ENCODE results near the gene SFR1.
A peak's percentile ranks its signal among the peaks of the same experiment; 100 is the strongest.
"Not testable (repeated sequence)": the region's sequence is repeated elsewhere in the genome, so short reads cannot be mapped to it uniquely, and the experiment has no call there.

SFR1 gene

DNA sequence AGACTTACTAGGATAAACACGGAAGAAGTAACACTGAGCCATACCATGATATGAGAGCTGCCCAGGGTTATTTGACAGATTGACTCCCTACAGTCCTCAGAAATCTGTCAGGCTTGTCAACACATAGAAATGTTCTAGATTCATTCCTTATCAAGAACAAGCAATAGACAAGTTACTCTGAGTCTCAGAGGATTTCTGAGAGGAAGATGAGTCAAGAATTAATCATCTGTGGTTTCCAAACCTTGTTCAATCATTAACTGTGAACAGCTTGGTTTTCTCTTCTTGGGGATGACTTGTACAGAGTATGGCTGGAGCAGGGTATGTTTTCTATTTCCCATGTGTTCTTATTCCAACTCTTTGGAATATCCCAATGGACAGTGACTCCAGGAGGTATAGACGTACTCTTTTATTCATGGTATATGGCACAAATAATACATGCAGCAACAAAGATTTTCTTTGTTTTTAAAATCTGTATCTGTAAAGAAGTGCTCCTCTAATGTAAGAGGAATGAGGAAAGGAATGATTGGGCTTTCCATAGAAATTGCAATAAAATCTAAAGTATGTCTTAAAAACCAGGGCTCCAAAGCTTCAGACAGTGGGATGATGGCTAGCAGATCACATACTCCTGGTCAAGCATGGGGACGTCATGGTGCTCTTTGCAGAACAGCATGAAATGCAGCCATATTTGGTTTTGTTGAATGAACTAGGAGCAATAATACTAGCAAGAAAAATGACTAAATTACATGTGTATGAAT is 11.9 kb upstream of the SFR1 start:
- DNase-seq: no peak

DNA sequence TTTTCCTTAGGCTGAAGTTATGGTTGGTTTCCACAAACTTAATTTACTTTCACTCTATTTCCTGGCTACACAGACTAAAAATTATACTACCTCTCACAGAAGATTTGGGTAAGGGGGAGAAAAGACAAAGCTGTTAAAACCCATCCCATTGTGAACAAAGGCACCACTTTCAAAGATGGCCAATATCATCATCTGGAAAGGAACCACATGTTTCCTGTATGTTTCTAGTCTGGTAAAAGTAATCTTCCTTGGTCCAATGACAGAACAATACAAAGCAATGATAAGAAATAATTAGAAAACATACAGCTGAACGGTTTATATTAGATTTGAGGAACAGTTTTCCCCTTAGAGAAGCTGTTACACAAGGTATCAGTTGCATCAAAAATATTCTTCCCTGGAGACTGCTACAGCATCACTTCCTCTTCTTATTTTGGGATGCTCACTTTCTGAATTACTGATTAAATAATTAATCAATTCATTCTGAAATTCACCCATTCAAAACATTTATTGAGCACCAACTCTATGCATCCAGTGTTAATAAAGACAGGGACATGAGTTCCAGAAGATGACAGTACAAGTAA is 8.5 kb upstream of the SFR1 start:
- DNase-seq: no peak

DNA sequence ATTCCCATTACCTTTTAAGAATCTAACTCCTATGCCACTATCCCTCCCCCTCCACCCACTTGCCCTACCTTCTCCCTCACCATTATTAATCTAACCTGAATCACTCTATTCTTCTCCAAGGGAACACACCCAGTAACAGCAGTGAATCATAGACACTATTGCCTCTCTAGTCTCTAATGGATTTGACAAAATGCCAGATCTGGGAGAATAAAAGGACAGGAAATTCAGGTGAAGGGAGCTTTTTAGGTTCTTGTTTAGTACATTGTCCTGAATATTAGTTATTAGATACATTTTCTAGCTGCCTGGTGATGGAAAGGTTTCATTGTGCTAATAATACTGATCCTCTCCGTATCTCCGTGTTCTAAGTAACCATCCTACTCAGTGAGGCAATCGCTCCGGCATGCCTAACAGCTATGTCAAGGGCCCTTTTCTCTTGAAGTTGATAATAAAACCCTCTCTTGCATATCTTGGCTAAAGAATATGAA is 4.1 kb upstream of the SFR1 start:
- DNase-seq: no peak

DNA sequence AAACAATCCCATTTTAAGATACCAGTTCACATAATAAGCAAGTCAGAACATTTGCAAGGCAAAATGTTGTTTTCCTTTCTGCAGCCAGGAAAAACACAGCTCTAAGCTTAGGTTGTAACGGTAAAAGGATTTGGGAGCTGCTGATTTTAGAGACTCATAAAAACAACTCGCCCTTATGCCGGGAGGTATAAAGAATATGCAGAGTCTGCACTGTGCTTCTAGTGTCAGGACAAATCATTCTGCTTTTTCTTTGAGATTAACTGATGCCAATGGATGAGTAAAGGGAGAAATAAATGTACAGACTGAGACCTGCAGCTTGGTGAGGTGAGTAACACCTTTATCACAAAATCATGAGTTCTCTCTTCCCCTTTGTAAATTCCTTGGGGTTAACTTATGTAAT is 2.0 kb upstream of the SFR1 start:
- no peak for DNase-seq

DNA sequence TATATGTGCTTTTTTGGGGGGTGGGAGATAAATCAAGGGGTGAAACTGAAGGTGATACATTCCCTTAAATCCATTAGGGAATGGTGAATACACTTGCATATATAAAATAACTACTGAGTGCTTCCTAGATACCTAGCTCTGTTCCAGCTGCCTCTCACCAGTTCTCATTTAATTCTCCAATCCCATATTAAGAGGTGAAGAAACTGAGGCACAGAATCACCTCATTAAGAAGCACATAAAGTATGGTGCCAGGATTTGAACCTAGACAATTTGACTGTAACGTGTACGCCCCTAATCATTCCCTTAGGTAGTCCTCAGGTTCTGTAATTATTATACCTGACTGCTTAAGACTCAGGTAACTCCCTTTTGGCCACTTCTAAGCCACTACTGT is 1.5 kb upstream of the SFR1 start:
- no peak for DNase-seq

DNA sequence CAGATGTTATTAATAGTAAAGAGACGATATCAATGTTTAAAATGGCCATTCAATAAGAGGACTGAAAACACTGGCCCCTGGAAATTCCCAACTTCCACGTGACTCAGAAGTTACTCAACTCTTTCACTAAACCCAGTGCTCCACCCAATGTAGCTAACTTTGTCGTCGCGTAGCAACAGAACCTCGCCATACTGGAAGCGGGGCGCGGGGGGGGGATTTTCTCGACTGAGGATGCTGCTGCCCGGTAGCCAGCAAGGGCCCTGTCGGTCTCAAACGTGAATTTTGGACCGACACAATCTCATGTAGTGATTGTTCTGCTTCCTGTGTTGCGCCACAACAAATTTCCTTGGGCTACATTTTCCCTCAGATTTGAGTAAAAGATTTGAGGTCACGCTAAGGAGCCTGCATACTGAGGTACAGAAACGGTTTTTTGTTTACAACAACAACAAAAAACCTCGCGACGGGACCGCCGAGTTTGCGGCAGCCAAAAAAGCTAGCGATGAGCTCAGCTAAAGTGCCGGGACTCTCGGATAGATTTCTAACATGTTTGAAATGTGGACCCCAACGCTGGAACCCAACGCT is 977 bp upstream of the SFR1 start:
- DNase-seq: peak; percentile 72 to 88 (median 84)

DNA sequence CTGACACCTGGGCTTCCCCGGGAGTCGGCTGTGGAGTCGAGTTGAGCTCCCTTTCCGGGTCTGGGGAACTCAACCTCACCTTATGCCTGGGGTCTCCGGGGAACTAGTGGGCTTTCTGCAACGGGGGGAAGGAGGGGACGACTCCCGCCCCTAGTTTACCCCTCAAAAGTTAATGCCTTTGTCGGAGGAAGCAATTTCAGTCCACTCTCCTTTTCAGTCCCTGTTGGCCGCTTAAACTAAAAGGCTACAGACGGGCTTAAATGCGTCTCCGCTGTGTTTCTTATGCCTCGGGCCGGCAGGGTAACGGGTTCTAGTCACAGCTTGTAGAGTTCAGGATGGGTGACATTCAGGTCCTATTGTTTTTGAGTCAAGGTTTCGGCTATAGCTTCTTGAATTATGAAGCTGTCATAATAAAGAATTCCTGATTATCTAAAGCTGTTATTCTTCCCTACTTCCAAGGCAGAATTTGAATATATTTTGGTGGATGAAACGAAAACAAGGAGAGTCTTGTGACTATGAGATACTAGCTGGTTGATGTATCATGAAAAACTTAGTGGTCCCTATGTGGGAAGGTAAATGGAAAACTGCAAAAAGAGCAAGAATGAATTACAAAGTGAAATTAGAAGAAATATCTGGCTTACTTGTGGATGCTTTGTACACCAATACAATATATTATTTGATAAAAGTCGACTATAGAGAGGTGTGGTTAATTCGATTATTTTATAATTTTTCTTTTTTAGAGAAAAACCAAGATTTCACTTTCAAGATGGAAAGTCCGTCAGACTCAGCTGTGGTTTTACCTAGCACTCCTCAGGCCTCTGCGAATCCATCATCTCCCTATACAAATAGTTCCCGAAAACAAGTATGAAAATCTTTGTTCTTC is 495 bp downstream of the SFR1 start:
- no peak for DNase-seq

DNA sequence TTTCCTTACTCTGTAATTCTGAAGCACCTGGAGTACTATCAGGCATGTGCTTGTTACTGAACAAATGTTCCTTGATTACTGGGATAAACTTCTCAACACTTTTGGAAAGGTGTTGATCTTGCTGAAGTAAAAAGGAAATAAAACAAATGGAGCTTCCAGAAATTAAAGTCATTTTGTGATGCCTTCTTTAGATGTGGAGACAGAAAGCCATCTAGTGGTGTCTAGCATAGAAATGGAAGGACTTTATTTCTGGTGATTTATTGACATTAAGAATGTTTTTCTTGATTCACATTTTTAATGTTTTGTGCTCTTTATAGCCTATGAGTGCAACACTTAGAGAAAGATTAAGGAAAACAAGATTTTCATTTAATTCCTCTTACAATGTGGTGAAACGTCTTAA is 1.4 kb downstream of the SFR1 start:
- DNase-seq: peak in 1 of 6 experiments; percentile 7

DNA sequence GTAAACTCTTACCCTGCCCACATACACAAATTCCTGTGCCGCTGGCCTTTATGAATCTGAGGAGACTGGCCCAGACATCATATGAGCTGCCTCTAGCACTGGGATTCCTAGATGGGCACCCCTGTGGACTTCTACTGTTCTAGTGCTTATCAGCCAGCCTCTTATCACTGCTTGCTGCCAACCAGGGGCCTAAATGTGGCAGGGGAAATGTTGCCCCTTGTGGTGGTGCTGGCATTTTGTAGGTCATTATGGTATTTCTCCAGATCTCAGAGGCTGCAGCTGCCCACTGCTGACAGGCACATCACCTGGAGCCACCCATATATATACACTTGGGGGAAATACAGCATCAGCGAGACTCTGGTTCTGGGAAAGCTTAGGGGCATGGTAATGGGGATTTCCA is 5.4 kb downstream of the SFR1 start:
- DNase-seq: no peak

DNA sequence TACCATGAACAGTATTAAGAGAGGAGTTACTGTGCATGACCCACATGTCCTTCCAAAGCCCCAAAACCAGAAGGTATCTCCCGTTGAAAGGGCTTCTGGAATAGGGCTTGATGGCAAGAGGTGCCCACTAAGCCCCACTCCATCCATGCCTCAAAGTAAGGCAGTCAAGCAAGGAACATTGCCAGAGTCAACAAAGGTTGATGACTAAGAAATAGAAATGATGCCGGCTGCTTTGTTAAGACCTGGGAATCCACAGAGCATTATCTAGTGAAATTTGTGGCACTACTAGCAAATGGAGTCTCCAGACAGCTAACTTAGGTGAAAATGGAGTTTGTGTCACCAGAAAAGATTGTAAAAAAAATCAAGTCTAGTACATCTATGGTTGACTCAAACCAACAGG is 6.2 kb downstream of the SFR1 start:
- DNase-seq: no peak

DNA sequence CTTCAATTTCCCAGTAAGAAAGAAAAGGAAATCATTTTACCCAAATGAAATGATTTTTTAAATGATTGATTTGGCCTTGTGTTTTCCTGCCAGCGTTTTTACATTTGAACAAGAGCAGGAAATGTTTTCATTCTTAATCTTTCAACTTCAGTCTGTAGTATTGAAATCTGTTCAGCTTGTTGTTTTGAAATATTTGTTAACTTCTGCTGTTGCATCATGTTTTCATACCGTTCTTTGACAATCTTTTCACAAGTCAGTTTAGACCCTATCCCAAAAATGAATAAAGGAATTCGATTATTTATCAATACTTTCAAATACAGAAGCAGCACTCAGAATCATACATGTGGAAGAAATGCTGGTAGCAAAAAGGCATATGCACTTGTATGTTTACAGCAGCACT is 8.1 kb downstream of the SFR1 start:
- no peak for DNase-seq

DNA sequence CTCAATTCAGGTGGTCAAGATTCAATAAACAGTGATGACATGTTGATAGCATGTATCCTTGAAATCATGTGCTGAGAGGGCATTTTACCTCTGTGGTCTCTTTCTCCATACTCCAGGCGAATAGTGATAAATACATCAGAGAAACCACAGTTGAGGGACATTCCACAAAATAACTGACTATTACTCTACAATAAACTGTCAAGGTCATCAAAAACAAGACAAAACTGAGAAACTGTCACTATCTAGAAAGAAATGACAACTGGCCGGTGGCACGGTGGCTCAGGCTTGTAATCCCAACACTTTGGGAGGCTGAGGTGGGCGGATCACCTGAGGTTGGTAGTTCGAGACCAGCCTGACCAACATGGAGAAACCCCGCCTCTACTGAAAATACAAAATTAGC is 16.2 kb downstream of the SFR1 start:
- DNase-seq: no peak

DNA sequence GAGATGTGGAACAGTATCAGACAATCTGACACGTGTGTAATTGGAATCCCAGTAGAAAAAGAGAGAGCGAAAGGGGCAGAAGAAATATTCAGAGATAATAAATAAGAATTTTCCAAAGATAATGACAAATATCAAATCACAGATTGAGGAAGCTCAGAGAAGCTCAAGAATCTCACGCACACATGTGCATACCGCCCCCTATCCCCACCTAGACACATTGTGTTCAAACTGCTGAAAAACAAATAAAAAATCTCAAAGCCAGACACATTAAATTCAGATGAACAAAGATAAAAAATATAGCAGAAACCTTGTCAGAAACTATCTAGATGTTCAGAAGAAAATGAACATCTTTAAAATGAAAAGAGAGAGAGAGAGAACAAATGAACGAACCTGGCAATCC is 17.2 kb downstream of the SFR1 start:
- no peak for DNase-seq

DNA sequence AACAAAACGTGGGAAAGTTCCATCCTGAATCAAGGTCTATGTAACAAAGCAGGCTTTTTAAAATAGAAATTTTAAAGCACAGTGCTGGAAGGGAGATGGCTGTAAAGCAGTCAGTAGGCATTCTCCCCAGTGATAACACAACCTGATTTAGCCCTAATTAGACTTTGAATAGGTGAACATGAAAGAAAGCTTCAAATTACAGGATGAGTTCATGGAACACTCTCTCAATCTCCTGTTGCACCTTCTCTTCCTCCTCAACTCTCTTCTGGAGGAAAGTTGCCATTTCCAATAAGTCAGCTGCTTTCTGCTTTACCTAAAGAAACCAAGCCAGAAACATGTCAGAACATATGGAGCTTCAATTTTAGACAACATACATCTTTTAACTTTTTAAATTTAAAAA is 20.1 kb downstream of the SFR1 start:
- no peak for DNase-seq

DNA sequence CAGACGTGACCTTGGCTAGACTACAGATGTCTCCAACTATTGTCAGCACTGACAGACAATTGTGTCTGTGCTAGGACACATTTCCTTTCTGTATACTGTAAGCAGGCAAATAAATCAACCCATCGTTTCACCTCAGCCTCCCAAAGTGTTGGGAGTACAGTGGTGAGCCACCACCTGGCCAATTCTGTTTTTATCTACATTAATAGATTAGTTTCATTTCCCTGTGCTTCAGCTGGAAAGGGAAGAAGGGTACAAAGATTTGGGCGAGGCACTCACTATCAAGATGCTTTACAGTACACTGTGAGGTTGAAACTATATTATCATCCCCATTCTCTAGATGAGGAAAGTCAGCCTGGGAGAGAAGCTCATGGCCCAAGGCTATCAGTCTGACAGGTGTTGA is 21.9 kb downstream of the SFR1 start:
- DNase-seq: no peak

DNA sequence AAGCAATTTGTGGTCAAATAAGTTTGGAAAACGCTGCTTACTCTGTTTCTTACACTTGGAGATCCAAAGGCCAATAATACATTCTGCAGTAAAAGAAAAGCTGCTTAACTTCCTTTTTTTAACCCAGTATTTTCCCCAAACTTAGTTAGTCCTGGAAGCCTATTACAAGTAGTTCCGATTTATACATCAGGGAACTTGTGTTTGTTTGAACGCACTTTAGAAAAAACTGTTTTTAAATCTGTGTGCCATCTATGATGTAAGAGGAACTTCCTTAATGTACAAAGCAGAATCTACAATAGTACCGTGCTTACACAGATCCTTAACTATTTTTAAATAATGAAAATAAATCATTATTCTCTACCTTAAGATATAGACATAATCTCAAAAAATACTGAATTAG is 23.0 kb downstream of the SFR1 start:
- DNase-seq: no peak

DNA sequence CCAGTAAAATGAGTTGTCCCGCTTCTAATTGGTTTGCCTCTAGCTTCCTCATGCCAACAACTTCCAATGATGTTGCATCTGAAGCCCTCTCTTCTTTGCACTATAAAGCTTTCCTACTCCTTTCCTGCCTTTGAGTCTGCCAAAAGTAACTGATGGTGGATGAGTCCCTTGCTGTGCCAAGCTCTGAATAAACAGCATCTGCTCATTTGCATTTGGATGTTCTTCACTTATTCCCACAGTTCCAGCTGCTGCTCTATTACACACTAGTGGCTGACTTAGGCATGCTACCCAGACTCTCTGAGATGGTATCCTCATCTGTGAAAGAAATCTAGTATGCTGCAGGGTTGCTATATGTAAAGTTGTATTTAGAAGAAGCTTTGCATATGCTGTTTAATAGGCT is 24.9 kb downstream of the SFR1 start:
- DNase-seq: no peak

DNA sequence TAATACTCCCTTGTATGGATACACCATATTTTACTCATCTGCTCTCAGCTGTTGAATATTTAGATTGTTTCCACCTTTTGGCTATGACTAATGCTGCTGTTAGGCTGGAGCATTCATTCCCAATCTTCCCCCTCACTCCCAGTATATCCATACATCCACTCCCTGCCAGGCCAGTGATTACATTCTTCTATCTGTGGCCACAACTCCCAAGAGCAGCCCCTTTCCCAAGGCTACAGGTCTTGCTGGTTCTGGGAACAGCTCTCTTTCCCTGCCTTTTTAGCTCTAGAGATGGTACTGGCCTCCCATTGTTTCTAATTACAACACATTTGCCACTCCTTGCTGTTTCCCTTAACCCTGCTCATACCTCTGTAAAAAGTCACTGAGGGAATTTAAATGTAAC is 28.2 kb downstream of the SFR1 start:
- no peak for DNase-seq

DNA sequence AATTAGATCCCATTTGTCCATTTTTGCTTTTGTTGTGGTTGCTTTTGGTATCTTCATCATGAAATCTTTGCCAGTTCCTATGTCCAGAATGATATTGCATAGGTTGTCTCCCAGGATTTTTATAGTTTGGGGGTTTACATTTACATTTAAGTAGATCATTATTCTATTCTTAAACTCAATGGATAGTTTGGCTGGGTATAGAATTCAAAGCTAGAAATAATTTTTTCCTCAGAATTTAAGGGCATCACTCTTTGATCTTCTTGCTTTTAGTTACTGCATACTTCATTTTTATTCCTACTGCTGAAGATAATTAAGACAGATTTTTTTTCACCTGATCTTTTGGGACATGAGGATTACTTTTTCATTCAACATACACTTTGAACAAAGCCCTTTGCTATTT is 29.8 kb downstream of the SFR1 start:
- DNase-seq: no peak

DNA sequence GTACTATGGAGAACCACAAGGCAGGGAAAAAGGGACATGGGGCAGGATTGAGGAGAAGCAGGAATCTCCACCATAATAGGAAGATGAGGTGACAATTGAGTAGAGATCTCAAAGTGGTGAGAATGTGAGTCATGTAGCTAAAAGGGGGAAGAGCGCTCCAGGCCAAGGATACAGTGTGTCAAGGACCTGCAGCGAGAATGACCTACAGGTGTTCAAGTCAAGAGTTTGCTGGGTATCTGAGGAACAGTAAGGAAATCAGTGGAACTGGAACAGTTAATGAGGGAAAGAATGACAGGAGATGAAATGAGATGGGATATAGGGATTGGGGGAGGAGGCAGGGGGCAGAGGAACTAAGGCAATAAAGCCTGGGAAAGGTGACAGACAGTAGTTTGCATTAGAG is 33.6 kb downstream of the SFR1 start:
- DNase-seq: no peak

DNA sequence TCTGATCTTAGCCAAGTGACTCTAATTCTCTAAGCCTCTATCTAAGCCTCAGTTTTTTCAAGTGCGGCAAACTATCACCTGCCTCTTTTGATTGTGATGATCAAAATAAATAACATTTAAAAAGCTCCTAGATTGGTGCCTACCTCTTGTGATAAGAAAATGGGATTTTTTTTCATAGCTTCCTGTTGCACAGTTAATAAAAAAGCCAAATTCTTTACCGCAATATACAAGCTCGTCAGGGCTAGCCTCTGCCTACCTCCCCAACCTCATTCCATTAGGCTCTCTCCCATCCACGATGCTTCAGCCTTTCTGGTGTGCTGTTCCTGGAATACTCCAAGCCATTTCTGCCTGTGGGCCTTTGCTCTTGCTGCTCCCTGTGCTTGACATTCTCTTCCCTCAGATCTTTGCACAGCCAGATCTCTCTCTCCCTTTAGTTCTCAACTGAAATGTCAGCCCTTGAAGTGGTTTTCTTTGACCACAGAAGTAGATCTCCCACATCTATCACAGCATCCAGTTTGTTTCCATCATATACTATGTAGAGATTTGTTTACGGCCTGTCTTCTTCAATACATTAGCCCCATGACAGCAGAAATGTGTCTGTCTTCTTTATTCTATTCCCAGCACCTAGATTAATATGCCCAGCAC is 48.8 kb downstream of the SFR1 start:
- DNase-seq: peak in 3 of 6 experiments; percentile 70 to 74 (median 71)

DNA sequence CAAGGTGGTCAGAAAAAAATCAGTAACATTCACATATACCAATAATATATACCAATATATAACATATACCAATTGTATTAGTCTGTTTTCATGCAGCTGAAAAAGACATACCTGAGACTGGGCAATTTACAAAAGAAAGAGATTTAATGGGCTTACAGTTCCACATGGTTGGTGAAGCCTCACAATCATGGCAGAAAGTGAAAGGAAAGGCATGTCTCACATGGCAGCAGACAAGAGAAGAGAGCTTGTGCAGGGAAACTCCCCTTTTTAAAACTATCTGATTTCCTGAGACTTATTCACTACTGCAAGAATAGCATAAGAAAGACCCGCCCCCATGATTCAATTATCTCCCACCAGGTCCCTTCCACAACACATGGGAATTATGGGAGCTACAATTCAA is 52.2 kb downstream of the SFR1 start:
- DNase-seq: not testable (repeated sequence)
